B cell (primary cell): ENCODE results near the gene CD300LD. TPM values are rescaled to one million over a fixed set of nuclear protein-coding genes. Genes with fewer than 3 reads are reported as not detected.

Source experiments
- ATAC-seq: fragments of 200-7000 bp; cut with Tn5 transposase; one replicate; pipeline ENCODE4 v1.10.0; 2021; ENCODE audit warnings: low read depth, mild to moderate bottlenecking, moderate number of reproducible peaks, moderate library complexity
- CTCF ChIA-PET: fragments of 350-600 bp; sonication (Branson Sonifier 250); formaldehyde crosslinking; loops from one replicate; lab custom pipeline; 2021; ENCODE audit warnings: antibody characterized with exemption, inconsistent platforms; lab: Charles Lee
- POLR2A ChIA-PET: fragments of 350-600 bp; sonication (Branson Sonifier 250); formaldehyde crosslinking; loops from one replicate; lab custom pipeline; 2021; ENCODE audit warnings: antibody characterized with exemption; lab: Charles Lee
- DNase-seq: peaks from one replicate; pipeline ENCODE4 v3.0.0; 2013
- H2AFZ ChIP-seq: 2 replicates; pipeline ENCODE4 v1.6.1; 2012; ENCODE audit warnings: mild to moderate bottlenecking, low read depth, low read length; ENCODE audit not compliant: insufficient read depth, poor library complexity, severe bottlenecking
- H3K27ac ChIP-seq, 2 donors: 1 replicate in 1 of 2; 2 replicates in 1 of 2; pipeline ENCODE4 v1.5.1; 2012 to 2013; ENCODE audit warnings: low read length in 2 of 2, mild to moderate bottlenecking in 2 of 2, moderate library complexity in 1 of 2
- H3K27me3 ChIP-seq, 4 experiments: fragments of 200-600 bp in 1 of 4; sonication (generic) in 1 of 4; replicated peaks in 1 of 4; 1 replicate in 2 of 4; 2 replicates in 2 of 4; pipeline versions ENCODE4 v1.6.1 to v1.7.0; 2013 to 2016; ENCODE audit warnings: low read length in 3 of 4, mild to moderate bottlenecking in 2 of 4, mixed read lengths in 1 of 4, moderate library complexity in 1 of 4; ENCODE audit not compliant: insufficient read depth in 4 of 4, control insufficient read depth in 3 of 4; ENCODE audit errors: control extremely low read depth in 1 of 4
- H3K36me3 ChIP-seq, 2 experiments: replicated peaks in 1 of 2; 1 replicate in 1 of 2; 2 replicates in 1 of 2; pipeline versions ENCODE4 v1.6.1 to v1.7.1; 2013; ENCODE audit warnings: low read length in 1 of 2; ENCODE audit not compliant: insufficient read depth in 2 of 2, control insufficient read depth in 1 of 2; ENCODE audit errors: control extremely low read depth in 1 of 2, extremely low read depth in 1 of 2
- H3K4me1 ChIP-seq, 2 donors: fragments of 200-600 bp in 1 of 2; sonication (generic) in 1 of 2; 1 replicate in 1 of 2; 2 replicates in 1 of 2; pipeline versions ENCODE4 v1.5.1 to v1.6.1; 2013 to 2017; ENCODE audit warnings: low read length in 2 of 2; ENCODE audit not compliant: control insufficient read depth in 2 of 2, insufficient read depth in 2 of 2
- H3K4me2 ChIP-seq: replicated peaks from 2 replicates; pipeline ENCODE3; 2012; ENCODE audit warnings: mild to moderate bottlenecking, low read depth, low read length; ENCODE audit not compliant: poor library complexity, severe bottlenecking
- H3K4me3 ChIP-seq, 5 experiments: fragments of 200-600 bp in 1 of 5; sonication (generic) in 1 of 5; 1 replicate in 3 of 5; 2 replicates in 2 of 5; pipeline versions ENCODE4 v1.5.1 to v1.7.0; 2011 to 2016; ENCODE audit warnings: low read length in 4 of 5, mild to moderate bottlenecking in 4 of 5, low read depth in 2 of 5, control low read depth in 1 of 5, moderate library complexity in 1 of 5; ENCODE audit not compliant: insufficient read depth in 1 of 5; ENCODE audit errors: control extremely low read depth in 1 of 5, extremely low read depth in 1 of 5
- H3K79me2 ChIP-seq: fragments of 200-600 bp; sonication (generic); one replicate; pipeline ENCODE4 v1.6.0; 2016; ENCODE audit warnings: low read length; ENCODE audit not compliant: control insufficient read depth, insufficient read depth
- H3K9ac ChIP-seq: fragments of 200-600 bp; sonication (generic); 2 replicates; pipeline ENCODE4 v1.6.1; 2017; ENCODE audit warnings: mild to moderate bottlenecking, low read length, moderate library complexity
- H3K9me3 ChIP-seq, 3 donors: one replicate each; pipeline versions ENCODE4 v1.6.1 to v1.7.1; 2013; ENCODE audit warnings: low read length in 2 of 3; ENCODE audit not compliant: control insufficient read depth in 2 of 3, insufficient read depth in 1 of 3; ENCODE audit errors: control extremely low read depth in 1 of 3
- H4K20me1 ChIP-seq: 2 replicates; pipeline ENCODE4 v1.6.0; 2012; ENCODE audit warnings: mild to moderate bottlenecking, low read length; ENCODE audit not compliant: insufficient read depth, control insufficient read depth, poor library complexity, severe bottlenecking
- H3K27ac Mint-ChIP-seq: one replicate; pipeline ENCODE4 v1.8.0; 2021; ENCODE audit warnings: mixed read lengths
- H3K27me3 Mint-ChIP-seq: one replicate; pipeline ENCODE4 v1.8.0; 2021; ENCODE audit warnings: mixed read lengths
- H3K4me1 Mint-ChIP-seq: one replicate; pipeline ENCODE4 v1.8.0; 2021; ENCODE audit warnings: mixed read lengths
- H3K4me3 Mint-ChIP-seq: one replicate; pipeline ENCODE4 v1.8.0; 2021; ENCODE audit warnings: mixed read lengths
- H3K9me3 Mint-ChIP-seq: one replicate; pipeline ENCODE4 v1.8.0; 2022; ENCODE audit warnings: mixed read lengths; ENCODE audit not compliant: insufficient read depth
- CTCF ChIP-seq: fragments of 200-600 bp; IDR thresholded peaks from one replicate; pipeline ENCODE4 v1.8.0; 2022; ENCODE audit warnings: antibody characterized with exemption, mild to moderate bottlenecking
- EZH2 ChIP-seq: IDR thresholded peaks from 2 replicates; pipeline ENCODE4 v1.6.1; 2012; ENCODE audit warnings: borderline replicate concordance, low read depth, mild to moderate bottlenecking, moderate library complexity, low read length; ENCODE audit not compliant: insufficient read depth, poor library complexity, severe bottlenecking
- WGBS: methylation state at CpG from one replicate; pipeline ENCODE4 v1.1.5; 2013; ENCODE audit warnings: missing lambda C conversion rate; ENCODE audit not compliant: insufficient coverage; 5-methylcytosine and 5-hydroxymethylcytosine counted together
- intact Hi-C: fragments of 100-400 bp; cut with micrococcal nuclease; formaldehyde crosslinking; loops from one replicate; pipeline ENCODE4 v1.10.0; 2022
- polyA plus RNA-seq: library from polyadenylated mRNA; depleted of rRNA; stranded (reverse); fragments of >200 nt; gene quantifications from 2 replicates; pipeline ENCODE4 v1.2.3, GENCODE V29; 2012
- total RNA-seq, 2 donors: library from RNA; stranded (reverse); fragments of 120-200 nt in 1 of 2; gene quantifications; 1 replicate in 1 of 2; 2 replicates in 1 of 2; pipeline versions ENCODE4 v1.2.3 to v1.2.4, GENCODE V29; 2013 to 2022

CD300LD gene
- total and polyA plus RNA-seq, 2 donors (not counting 1 experiment from before 2014, with no cell fraction given): not detected

GRCh38 chr17:74543891-74544760, 48.0 kb downstream of the CD300LD start:
- CTCF ChIA-PET: no interaction called here
- Histone ChIP-seq H2AFZ (no peak overlapping the region), H3K36me3 (no peaks in the 10 kb centered on the region), H3K9me3 (no peaks in the 10 kb centered on the region), H3K27me3 (no peaks in the 10 kb centered on the region), H4K20me1 (no peaks in the 10 kb centered on the region), H3K4me3 (no peak overlapping the region), H3K9ac (no peak overlapping the region), H3K27ac (no peak overlapping the region), H3K4me1 (peaks cover 4 to 19% of the 10 kb centered on the region in 2 donors), H3K4me2 (no peak overlapping the region), H3K79me2 (no peaks in the 10 kb centered on the region)
- WGBS: 93% methylated on average over 18 of the region's 18 CpGs
- Mint-ChIP-seq H3K4me3 (no peak overlapping the region), H3K27me3 (peaks cover 16% of the 10 kb centered on the region), H3K27ac (no peak overlapping the region), H3K4me1 (peaks cover 3% of the 10 kb centered on the region), H3K9me3 (no peaks in the 10 kb centered on the region)
- TF ChIP-seq EZH2 (no peak), CTCF (no peak)
- ATAC-seq (no peak), DNase-seq (no peak)
- POLR2A ChIA-PET: no interaction called here
- intact Hi-C loops: no loop called here

GRCh38 chr17:74543406-74543805, 48.7 kb downstream of the CD300LD start:
- Histone ChIP-seq H3K9ac (no peak overlapping the region), H3K36me3 (no peaks in the 10 kb centered on the region), H2AFZ (no peak overlapping the region), H3K4me3 (no peak overlapping the region), H4K20me1 (no peaks in the 10 kb centered on the region), H3K9me3 (no peaks in the 10 kb centered on the region), H3K4me2 (no peak overlapping the region), H3K79me2 (no peaks in the 10 kb centered on the region), H3K27ac (no peak overlapping the region), H3K4me1 (peaks cover 4 to 19% of the 10 kb centered on the region in 2 donors), H3K27me3 (no peaks in the 10 kb centered on the region)
- POLR2A ChIA-PET: no interaction called here
- Mint-ChIP-seq H3K9me3 (no peaks in the 10 kb centered on the region), H3K4me1 (peaks cover 3% of the 10 kb centered on the region), H3K4me3 (no peak overlapping the region), H3K27ac (no peak overlapping the region), H3K27me3 (peaks cover 11% of the 10 kb centered on the region)
- DNase-seq (no peak), ATAC-seq (no peak)
- 69% methylated on average over 9 of the region's 14 CpGs for WGBS
- intact Hi-C loops: no loop called here
- CTCF ChIA-PET: no interaction called here
- TF ChIP-seq CTCF (no peak), EZH2 (no peak)
